A673 (cell line): ENCODE results near the gene ACLY. TPM values are rescaled to one million over a fixed set of nuclear protein-coding genes. Genes with fewer than 3 reads are reported as not detected.

Experiments used
- BruUV-seq: library from RNA; stranded (reverse); fragments of 400-500 nt; replicated peaks from 2 replicates; lab custom pipeline; 2021; lab: Mats Ljungman, UMichigan
- CTCF ChIA-PET: fragments of 300-600 bp; sonication (Branson Sonifier 250); formaldehyde crosslinking; loops from one replicate; lab custom pipeline; 2022; ENCODE audit warnings: antibody characterized with exemption; lab: Charles Lee
- POLR2A ChIA-PET: fragments of 300-600 bp; sonication (Branson Sonifier 250); formaldehyde crosslinking; loops from one replicate; lab custom pipeline; 2022; ENCODE audit warnings: antibody characterized with exemption; ENCODE audit not compliant: low non-redundant PET; lab: Charles Lee
- DNase-seq: peaks from one replicate; pipeline ENCODE4 v3.0.0-alpha.2; 2015; ENCODE audit warnings: low spot score
- H3K27ac ChIP-seq: fragments of 200-600 bp; sonication (generic); 2 replicates; pipeline ENCODE4 v1.5.1; 2016; ENCODE audit warnings: mixed run types, low read depth, mild to moderate bottlenecking, mixed read lengths, antibody characterized with exemption, low read length; ENCODE audit not compliant: poor library complexity, severe bottlenecking
- H3K27me3 ChIP-seq: fragments of 200-600 bp; sonication (generic); replicated peaks from 2 replicates; pipeline ENCODE4 v1.6.1; 2017; ENCODE audit warnings: mixed run types, low read depth, mild to moderate bottlenecking, mixed read lengths, antibody characterized with exemption, low read length; ENCODE audit not compliant: insufficient read depth, poor library complexity
- H3K36me3 ChIP-seq: fragments of 200-600 bp; sonication (generic); 2 replicates; pipeline ENCODE4 v1.6.1; 2016; ENCODE audit warnings: mixed run types, mild to moderate bottlenecking, mixed read lengths, antibody characterized with exemption, low read length; ENCODE audit not compliant: insufficient read depth, poor library complexity, severe bottlenecking
- H3K4me1 ChIP-seq: fragments of 200-600 bp; sonication (generic); 2 replicates; pipeline ENCODE4 v1.6.1; 2017; ENCODE audit warnings: mixed run types, mild to moderate bottlenecking, mixed read lengths, antibody characterized with exemption, low read length; ENCODE audit not compliant: insufficient read depth, poor library complexity, severe bottlenecking
- H3K4me3 ChIP-seq: fragments of 200-600 bp; sonication (generic); 2 replicates; pipeline ENCODE4 v1.5.1; 2016; ENCODE audit warnings: low read depth, mixed run types, mild to moderate bottlenecking, mixed read lengths, low read length; ENCODE audit not compliant: poor library complexity, severe bottlenecking
- H3K9me3 ChIP-seq: fragments of 200-600 bp; sonication (generic); 2 replicates; pipeline ENCODE4 v1.6.1; 2016; ENCODE audit warnings: mixed run types, low read depth, mild to moderate bottlenecking, mixed read lengths, antibody characterized with exemption, low read length; ENCODE audit not compliant: poor library complexity, severe bottlenecking
- EZH2 ChIP-seq: fragments of 200-600 bp; sonication (generic); IDR thresholded peaks from 2 replicates; pipeline ENCODE4 v1.6.1; 2017; ENCODE audit warnings: borderline replicate concordance, low read depth, mild to moderate bottlenecking, mixed read lengths, antibody characterized with exemption, low read length; ENCODE audit not compliant: poor library complexity, severe bottlenecking
- intact Hi-C: fragments of 100-400 bp; cut with micrococcal nuclease; formaldehyde crosslinking; loops from one replicate; pipeline ENCODE4 v1.10.0; 2022; ENCODE audit not compliant: unreplicated experiment
- total RNA-seq: library from RNA; stranded (reverse); gene quantifications from 2 replicates; pipeline ENCODE4 v1.2.3, GENCODE V29; 2021
- TF ChIP-seq, protein P1 (sequence below): fragments of 300-800, 200-600 bp; sonication (generic); conservative IDR thresholded peaks from 2 replicates; pipeline ENCODE4 v1.5.1; 2017; ENCODE audit warnings: low read depth, mild to moderate bottlenecking, antibody characterized with exemption, low read length, moderate library complexity, mixed read lengths

ACLY gene
- total RNA-seq, 1 experiment from 2014 or later, result 175 TPM

DNA sequence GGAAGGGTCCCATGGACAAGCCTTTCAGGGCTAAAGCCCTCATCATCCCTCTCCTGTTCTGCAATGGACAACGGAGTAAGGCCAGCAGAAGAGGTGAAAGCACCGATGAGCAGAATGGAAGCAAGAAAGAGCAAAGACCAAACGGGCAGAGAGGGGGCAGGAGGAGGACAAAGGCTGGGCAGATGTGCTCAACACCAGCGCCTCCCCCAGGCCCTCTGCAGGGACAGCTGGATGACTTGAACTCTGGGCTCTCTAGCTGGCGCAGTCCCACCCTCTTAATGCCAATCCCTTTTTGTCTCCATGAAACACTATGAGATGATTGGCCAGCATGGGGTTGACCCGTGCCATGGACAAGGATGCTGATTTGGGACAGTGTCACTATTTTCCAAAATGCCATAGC, 22.0 kb downstream of the ACLY start:
- no peak for DNase-seq
- Histone ChIP-seq H3K27me3 (no peaks in the 10 kb centered on the region), H3K27ac (no peak overlapping the region), H3K4me1 (no peaks in the 10 kb centered on the region), H3K36me3 (peaks cover 70% of the 10 kb centered on the region), H3K9me3 (no peaks in the 10 kb centered on the region), H3K4me3 (no peak overlapping the region)
- ChIA-PET POLR2A (no interaction called here), CTCF (no interaction called here)
- intact Hi-C loops, result no loop called here
- BruUV-seq, result no TSS peak
- TF ChIP-seq EZH2, result no peak
- TF ChIP-seq, protein P1, sequence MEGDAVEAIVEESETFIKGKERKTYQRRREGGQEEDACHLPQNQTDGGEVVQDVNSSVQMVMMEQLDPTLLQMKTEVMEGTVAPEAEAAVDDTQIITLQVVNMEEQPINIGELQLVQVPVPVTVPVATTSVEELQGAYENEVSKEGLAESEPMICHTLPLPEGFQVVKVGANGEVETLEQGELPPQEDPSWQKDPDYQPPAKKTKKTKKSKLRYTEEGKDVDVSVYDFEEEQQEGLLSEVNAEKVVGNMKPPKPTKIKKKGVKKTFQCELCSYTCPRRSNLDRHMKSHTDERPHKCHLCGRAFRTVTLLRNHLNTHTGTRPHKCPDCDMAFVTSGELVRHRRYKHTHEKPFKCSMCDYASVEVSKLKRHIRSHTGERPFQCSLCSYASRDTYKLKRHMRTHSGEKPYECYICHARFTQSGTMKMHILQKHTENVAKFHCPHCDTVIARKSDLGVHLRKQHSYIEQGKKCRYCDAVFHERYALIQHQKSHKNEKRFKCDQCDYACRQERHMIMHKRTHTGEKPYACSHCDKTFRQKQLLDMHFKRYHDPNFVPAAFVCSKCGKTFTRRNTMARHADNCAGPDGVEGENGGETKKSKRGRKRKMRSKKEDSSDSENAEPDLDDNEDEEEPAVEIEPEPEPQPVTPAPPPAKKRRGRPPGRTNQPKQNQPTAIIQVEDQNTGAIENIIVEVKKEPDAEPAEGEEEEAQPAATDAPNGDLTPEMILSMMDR, result no peak

DNA sequence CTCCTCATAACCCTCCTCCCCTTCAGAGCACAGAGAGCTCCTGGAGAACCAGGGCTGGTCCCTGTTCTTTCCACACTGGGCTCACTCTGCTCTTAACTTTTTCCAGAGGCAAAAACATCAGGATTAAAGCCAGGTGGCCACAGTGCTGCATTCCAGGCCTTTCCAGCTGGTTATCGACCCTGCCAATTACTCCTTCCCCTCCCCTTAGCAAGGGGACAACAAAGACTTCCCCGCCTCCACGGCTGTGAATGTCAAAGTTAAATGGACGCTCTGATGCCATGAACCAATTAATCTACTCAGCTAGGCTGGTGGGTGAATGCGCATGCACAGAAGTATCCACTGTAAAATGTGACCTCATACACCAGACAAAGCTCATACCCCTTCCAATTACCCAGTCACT, 23.1 kb downstream of the ACLY start:
- CTCF ChIA-PET, result no interaction called here
- POLR2A ChIA-PET, result no interaction called here
- TF ChIP-seq, protein P1, result no peak
- TF ChIP-seq EZH2, result no peak
- intact Hi-C loops, result no loop called here
- H3K4me1 ChIP-seq, result no peaks in the 10 kb centered on the region
- no peaks in the 10 kb centered on the region for H3K27me3 ChIP-seq
- H3K4me3 ChIP-seq, result no peak overlapping the region
- no peak overlapping the region for H3K27ac ChIP-seq
- no TSS peak for BruUV-seq
- no peak for DNase-seq
- H3K36me3 ChIP-seq, result peaks cover 76% of the 10 kb centered on the region
- H3K9me3 ChIP-seq, result no peaks in the 10 kb centered on the region

DNA sequence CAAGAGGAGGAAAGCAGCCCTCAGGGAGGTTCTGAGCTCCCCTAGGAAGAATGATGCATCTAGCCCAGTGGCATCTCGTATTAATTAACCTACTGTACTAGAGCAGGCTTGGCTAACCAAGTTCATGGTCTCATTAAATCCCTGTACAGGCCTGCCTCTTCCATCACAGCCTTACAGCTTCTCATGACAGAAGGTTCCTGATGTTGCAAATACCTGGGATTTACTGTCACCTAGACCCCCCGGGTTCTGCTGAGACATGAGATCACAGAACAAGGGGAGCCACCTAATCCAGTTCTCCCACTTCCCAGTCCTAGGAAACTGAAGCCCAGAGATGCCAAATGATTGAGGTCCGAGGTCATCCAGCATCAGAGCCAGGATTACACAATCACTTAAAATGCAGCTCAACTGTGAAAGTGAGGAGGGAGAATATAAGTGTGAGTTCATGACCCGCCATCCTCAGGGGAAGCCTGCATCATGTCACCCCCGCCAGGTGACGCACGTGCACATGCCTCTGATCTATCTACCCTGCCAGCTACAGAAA, 23.9 kb downstream of the ACLY start:
- intact Hi-C loops, result no loop called here
- Histone ChIP-seq H3K4me1 (no peaks in the 10 kb centered on the region), H3K9me3 (no peaks in the 10 kb centered on the region), H3K36me3 (peaks cover 75% of the 10 kb centered on the region), H3K27me3 (no peaks in the 10 kb centered on the region), H3K4me3 (no peak overlapping the region), H3K27ac (no peak overlapping the region)
- CTCF ChIA-PET, result no interaction called here
- TF ChIP-seq EZH2, result no peak
- TF ChIP-seq, protein P1, result no peak
- DNase-seq, result peak; percentile 5
- POLR2A ChIA-PET, result interaction anchor here (0.7 kb wide), 1 partner anchor 207 kb away, joined by 9 read pairs; no protein-coding TSS in a partner anchor
- TSS peak; percentile 29 for BruUV-seq
